ENCODE measurements around the gene RAB31.

DNA sequence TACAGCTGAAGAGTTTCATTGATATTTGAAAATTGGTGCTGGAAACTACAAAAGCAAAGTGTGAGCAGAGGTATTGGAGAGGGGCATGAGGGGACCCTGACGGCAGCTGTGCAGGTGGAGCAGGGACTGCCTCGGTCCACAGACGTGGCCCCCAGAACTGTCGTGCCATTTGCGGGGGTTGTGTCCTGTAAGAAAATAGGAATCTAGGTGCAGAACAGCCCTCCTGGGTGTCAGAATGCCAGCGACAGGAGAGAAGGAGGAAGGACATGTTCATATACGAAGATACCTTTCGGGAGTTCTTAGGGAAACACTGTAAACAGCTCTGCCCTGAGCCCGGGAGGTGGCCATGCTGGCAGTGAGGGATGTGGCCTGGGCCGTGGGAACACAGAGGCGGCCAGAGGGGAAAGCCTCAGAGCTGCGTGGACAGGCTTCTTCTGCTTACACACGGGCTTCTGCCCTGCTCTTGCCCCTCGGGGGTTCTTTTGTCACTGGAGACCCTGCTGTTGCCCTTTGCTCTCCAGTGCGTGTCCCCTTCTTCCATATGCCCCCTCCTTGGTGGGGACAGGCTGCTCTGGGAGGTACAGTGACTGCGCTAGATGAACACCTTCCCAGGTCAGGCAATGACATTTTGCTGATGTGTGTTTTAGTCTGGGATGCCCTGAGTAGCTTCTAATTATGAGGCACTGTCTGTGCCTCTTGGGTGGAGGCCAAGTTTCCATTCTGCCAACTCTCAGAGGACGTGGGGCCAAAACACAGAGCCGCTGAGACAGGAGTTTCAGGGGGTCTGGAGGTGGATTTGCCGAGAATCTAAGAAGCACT lies 95.8 kb downstream of the RAB31 start:
- TF ChIP-seq POLR2A (IDR thresholded peaks at IDR 0.05; ENCODE audit: low read depth, low read length) (no peak), SPI1 (IDR thresholded peaks at IDR 0.05; ENCODE audit: low read depth, low read length) (no peak), TAF1 (IDR thresholded peaks at IDR 0.05; ENCODE audit: low read depth, low read length) (no peak), POLR2AphosphoS5 (IDR thresholded peaks at IDR 0.05; ENCODE audit: low read depth, low read length) (no peak), POU2F2 (IDR thresholded peaks at IDR 0.05; ENCODE audit: low read depth, low read length) (no peak), PAX5 (IDR thresholded peaks at IDR 0.05; ENCODE audit: insufficient read depth, low read length, severe bottlenecking) (no peak)

Measured in GM12891 (cell line).